ENCODE results near the gene KIF3B. TPM values are rescaled to one million over a fixed set of nuclear protein-coding genes. Genes with fewer than 3 reads are reported as not detected.
"Not testable (repeated sequence)": the region's sequence is repeated elsewhere in the genome, so short reads cannot be mapped to it uniquely, and the experiment has no call there.

The KIF3B gene
- polyA plus RNA-seq, 10 donors = 10.9 to 16.9 (median 13.2) TPM

GRCh38 chr20:32292548-32292947, 15.1 kb downstream of the KIF3B start:
- DNase-seq = no peak

- DNase-seq = no peak
Observed at GRCh38 chr20:32294071-32294470, 16.6 kb downstream of the KIF3B start.

GRCh38 chr20:32296412-32296811, 19.0 kb downstream of the KIF3B start:
- DNase-seq = no peak

GRCh38 chr20:32296819-32297420, 19.5 kb downstream of the KIF3B start:
- no peak for DNase-seq

GRCh38 chr20:32297439-32297838, 20.0 kb downstream of the KIF3B start:
- no peak for DNase-seq

GRCh38 chr20:32300647-32301046, 23.2 kb downstream of the KIF3B start:
- DNase-seq = no peak

- DNase-seq = no peak
Observed at GRCh38 chr20:32301719-32302506, 24.5 kb downstream of the KIF3B start.

GRCh38 chr20:32302507-32302872, 25.0 kb downstream of the KIF3B start:
- no peak for DNase-seq

- no peak for DNase-seq
Observed at GRCh38 chr20:32304131-32304746, 26.8 kb downstream of the KIF3B start.

GRCh38 chr20:32312718-32313424, 35.4 kb downstream of the KIF3B start:
- no peak for DNase-seq

- no peak for DNase-seq
Observed at GRCh38 chr20:32314768-32315167, 37.3 kb downstream of the KIF3B start.

GRCh38 chr20:32315399-32315798, 37.9 kb downstream of the KIF3B start:
- no peak for DNase-seq

- DNase-seq = peak; percentile 14 to 41 (median 31)
Observed at GRCh38 chr20:32315891-32316290, 38.4 kb downstream of the KIF3B start.

GRCh38 chr20:32316667-32317066, 39.2 kb downstream of the KIF3B start:
- no peak for DNase-seq

- no peak for DNase-seq
Observed at GRCh38 chr20:32319100-32319499, 41.6 kb downstream of the KIF3B start.

- no peak for DNase-seq
Observed at GRCh38 chr20:32320305-32320704, 42.9 kb downstream of the KIF3B start.

GRCh38 chr20:32321390-32321789, 43.9 kb downstream of the KIF3B start:
- DNase-seq = no peak

- DNase-seq = not testable (repeated sequence)
Observed at GRCh38 chr20:32322260-32322659, 44.8 kb downstream of the KIF3B start.

GRCh38 chr20:32323761-32324160, 46.3 kb downstream of the KIF3B start:
- not testable (repeated sequence) for DNase-seq

GRCh38 chr20:32325706-32326503, 48.5 kb downstream of the KIF3B start:
- peak in 1 of 3 donors; percentile 27 for DNase-seq

GRCh38 chr20:32326504-32326845, 49.0 kb downstream of the KIF3B start:
- DNase-seq = no peak
